HL-60/S4 treated with phorbol 12-myristate 13-acetate at 8.2 ng/mL for 4 days and 3 days (cell line): ENCODE results near the gene APBB2.
"Not testable (repeated sequence)": the region's sequence is repeated elsewhere in the genome, so short reads cannot be mapped to it uniquely, and the experiment has no call there.

Source experiments
- in situ Hi-C: fragments of 300-500 bp; cut with MboI; formaldehyde crosslinking; loops from 2 replicates; pipeline ENCODE4 v1.15.0; 2022; ENCODE audit warnings: low sequenced_read_pairs

Gene APBB2

GRCh38 chr4:41160012-41160789, 54.1 kb downstream of the APBB2 start:
- in situ Hi-C loops = no loop called here

GRCh38 chr4:41158756-41159155, 55.6 kb downstream of the APBB2 start:
- in situ Hi-C loops = no loop called here

DNA sequence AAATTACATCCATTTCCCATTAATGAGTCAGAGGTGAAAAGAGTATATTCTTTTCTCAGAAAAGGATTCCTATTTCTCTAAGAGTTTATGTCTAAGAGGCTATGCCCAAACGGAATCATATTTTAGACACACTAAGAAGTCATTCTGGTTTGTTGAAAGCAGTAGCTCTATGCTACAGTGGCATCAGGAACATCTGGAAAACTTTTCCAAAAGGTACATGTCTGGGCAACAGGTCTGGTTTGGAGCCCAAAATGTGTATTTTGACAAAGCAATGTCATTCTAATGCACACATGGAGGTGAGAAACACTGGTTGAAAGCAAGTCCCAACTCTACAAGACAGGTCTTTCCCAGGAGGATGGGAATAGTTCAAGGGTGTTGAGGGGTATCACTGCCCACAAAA, 56.1 kb downstream of the APBB2 start:
- in situ Hi-C loops = no loop called here

- in situ Hi-C loops = no loop called here
Measured at GRCh38 chr4:41157009-41157408, 57.3 kb downstream of the APBB2 start.

- in situ Hi-C loops = no loop called here
Measured at GRCh38 chr4:41156574-41156973, 57.8 kb downstream of the APBB2 start.

- in situ Hi-C loops = no loop called here
Measured at GRCh38 chr4:41155194-41155830, 59.0 kb downstream of the APBB2 start.

DNA sequence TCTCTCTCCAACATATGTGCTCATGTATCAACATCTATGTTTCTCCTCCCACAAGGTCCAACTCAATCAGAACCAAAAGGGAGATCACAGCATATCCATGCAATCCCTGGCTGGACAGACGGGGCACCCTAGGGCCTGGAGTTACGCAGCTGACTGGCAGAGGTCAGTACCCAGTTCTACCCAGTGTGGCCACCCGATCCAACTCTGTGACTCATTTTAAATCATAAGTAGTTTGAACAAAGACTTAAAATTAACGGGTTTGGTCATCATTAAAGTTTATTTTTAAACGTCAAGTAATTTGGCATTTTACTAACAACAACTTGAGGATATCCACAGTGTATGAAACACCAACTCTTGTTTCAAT, 59.5 kb downstream of the APBB2 start:
- in situ Hi-C loops = no loop called here

- in situ Hi-C loops = no loop called here
Measured at GRCh38 chr4:41154010-41154813, 60.1 kb downstream of the APBB2 start.

- in situ Hi-C loops = no loop called here
Measured at GRCh38 chr4:41150401-41150800, 63.9 kb downstream of the APBB2 start.

GRCh38 chr4:41149568-41149967, 64.8 kb downstream of the APBB2 start:
- in situ Hi-C loops = not testable (repeated sequence)

DNA sequence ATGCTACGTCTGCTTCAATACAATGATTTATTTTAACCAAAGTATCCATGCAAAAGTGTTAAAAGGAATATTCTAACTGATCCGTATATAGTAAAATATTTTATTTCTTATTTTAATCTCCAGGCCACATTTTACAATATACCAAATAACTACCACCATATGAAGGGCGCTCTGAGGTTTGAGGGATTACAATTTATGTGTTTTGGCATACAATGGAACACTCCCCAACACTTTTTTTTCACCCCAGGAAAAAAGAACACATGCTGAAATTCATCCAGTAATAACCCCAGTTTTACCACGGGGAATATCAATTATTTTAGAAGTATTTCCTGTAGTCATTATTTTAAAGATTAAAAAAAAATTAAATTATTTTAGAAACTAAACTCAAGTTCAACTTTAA, 65.4 kb downstream of the APBB2 start:
- in situ Hi-C loops = no loop called here

GRCh38 chr4:41148292-41148691, 66.0 kb downstream of the APBB2 start:
- in situ Hi-C loops = no loop called here

DNA sequence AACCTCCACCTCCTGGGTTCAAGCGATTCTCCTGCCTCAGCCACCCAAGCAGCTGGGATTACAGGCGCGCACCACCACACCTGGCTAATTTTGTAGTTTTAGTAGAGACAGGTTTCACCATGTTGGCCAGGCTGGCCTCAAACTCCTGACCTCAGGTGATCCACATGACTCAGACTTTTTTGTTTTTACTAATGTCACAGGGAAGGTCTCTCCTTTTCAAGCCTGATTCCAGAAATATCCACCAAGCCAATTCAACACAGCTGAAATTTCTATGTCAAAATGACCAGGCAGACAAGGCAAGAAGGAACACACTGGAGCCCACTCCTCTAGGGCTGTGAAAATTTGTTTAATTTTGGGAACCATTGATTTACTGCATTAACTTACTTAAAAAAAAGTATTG, 66.8 kb downstream of the APBB2 start:
- in situ Hi-C loops = not testable (repeated sequence)

- in situ Hi-C loops = no loop called here
Measured at GRCh38 chr4:41146716-41147506, 67.4 kb downstream of the APBB2 start.

GRCh38 chr4:41146196-41146595, 68.1 kb downstream of the APBB2 start:
- in situ Hi-C loops = no loop called here

DNA sequence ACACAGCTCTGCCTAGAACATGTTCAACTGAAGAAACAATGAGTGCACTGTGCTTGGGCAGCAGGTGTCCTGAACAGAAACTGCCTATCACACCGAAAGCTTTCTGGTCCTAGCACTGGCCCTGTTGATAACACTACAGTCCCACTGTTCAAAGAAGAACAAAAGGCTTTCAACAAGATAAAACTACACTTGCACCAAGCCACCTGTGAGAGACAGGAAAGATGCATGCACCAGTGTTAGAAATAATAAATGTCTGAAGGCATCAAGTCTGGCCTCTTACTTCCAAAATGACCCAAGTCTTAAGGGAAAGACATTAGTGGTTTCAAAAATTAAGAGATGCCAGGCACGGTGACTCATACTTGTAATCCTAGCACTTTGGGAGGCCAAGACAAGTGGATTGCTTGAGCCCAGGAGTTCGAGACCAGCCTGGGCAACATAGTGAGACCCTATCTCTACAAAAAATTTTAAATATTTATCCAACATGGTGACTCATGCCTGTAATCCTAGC, 68.7 kb downstream of the APBB2 start:
- in situ Hi-C loops = no loop called here

DNA sequence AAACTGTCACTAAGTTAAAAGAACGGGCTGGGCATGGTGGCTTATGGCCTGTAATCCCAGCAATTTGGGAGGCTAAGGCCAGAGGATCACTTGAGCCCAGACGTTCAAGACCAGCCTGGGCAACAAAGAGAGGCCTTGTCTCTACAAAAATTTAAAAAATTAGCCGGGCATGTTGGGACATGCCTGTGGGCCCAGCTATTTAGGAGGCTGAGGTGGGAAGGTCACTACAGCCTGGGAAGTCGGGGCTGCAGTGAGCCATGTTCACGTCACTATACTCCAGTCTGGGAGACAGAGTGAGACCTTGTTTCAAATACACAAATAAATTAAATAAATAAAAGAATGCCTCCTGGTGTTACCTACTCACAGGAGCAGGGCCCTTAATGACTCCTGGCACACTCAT, 69.5 kb downstream of the APBB2 start:
- in situ Hi-C loops = no loop called here

DNA sequence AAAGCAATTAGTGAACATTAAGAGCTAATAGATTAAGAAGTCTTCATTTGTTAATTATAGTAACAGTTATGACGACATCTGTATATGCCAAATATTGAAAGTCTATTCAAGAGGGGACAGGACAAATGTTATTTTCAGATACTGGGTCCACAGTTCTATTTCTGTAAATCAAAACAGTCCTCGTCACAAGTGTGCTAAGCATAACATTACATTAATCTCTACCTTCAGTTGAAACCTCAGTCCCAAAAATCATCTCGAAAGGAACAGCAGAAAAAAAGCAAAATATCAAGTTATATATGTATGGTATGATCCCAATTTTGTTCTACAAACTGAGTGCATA, 70.3 kb downstream of the APBB2 start:
- in situ Hi-C loops = no loop called here

DNA sequence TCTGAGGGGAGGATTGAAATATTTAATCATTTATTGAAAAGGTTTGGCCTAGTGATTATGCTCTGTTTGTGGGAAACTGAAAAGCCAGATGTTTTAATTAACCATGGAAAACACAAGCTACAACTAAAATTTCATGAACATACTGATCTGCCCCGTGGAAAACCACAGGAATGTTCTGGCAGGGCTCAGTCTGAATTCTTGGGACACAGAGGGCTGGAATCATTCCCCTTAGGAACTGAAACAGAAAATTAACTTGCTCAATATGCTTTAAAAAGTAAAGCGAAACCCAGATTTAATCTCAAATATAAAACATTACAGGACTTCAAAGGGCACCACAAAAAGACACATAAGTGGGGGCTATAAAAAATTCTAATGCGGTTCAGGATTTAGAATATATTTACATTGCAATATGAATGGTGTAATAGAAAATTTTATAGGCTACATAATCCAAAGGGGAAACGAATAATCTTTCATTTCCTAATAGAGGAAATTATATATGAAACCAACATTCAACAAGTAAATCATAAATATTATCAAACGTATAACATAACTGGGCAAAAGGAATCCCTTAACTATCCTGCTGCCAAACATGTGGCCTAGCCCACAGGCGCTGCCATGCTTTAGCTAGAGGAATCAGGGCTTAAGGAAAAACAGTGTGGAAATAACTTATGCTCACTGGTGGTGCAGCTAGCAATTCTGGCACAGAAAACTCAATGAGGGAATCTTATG, 70.9 kb downstream of the APBB2 start:
- in situ Hi-C loops = no loop called here
